Stimulated activated CD8-positive, alpha-beta memory T cell treated with anti-CD3 and anti-CD28 coated beads, Interleukin-7, amount 100 ng/mL, for 24 hours (primary cell): ENCODE data around the gene ACTBL2.
"Not testable (repeated sequence)": the region's sequence is repeated elsewhere in the genome, so short reads cannot be mapped to it uniquely, and the experiment has no call there.

Experiments
- DNase-seq: peaks from one replicate; pipeline ENCODE4 v3.0.0-alpha.2; 2020; ENCODE audit warnings: low read depth

The ACTBL2 gene

DNA sequence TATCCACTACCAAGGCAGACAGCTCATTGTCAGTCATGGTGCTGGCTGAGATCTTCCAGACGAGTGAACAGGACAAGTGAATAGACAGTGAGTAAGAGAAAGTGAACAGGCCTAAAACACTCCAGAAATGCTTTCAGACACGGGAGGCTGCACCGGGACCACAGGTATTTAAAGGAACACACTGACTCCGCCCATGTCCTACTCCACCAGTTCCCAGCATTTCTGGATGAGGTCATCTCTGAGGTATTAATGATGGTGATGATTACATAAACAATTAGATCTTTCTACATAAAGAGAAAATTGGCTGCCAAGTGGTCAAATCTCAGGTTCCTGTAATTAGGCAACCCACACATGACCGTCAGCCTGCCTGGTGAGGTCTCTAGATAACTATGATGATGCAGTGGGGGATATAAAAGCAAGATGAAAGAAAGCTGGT, at the start of gene ACTBL2:
Gene ACTBL2 (minus strand): TSS at position 141 of the 436 bp plus-strand sequence. CDS start 104 bp downstream, at position 37.
- no peak for DNase-seq

- DNase-seq: no peak
These were observed 48.7 kb upstream of the ACTBL2 start for GRCh38 chr5:57531333-57531732.

DNA sequence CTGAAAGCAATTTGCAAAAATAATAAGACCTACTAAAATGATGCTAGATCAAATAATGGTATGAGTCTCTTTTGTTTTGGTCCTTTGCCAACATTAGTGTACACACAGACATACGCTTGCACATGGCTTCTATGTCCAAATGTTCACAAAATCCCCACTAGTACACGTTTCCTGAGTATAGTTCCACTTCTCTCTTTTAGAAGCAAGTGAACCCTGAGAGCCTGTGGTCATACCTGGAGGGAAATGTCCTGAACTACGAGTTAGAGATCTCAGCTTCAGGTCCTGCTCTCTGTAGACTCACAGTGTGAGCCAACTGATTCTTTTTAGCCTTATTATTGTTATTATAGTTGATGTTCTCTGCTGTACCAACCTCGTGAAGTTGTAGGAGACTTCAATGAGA, 47.3 kb upstream of the ACTBL2 start:
- DNase-seq: no peak

- no peak for DNase-seq
These were observed 45.3 kb upstream of the ACTBL2 start for GRCh38 chr5:57527870-57528269.

- no peak for DNase-seq
These were observed 41.9 kb upstream of the ACTBL2 start for GRCh38 chr5:57524348-57525060.

- not testable (repeated sequence) for DNase-seq
These were observed 39.9 kb upstream of the ACTBL2 start for GRCh38 chr5:57522477-57522876.

DNA sequence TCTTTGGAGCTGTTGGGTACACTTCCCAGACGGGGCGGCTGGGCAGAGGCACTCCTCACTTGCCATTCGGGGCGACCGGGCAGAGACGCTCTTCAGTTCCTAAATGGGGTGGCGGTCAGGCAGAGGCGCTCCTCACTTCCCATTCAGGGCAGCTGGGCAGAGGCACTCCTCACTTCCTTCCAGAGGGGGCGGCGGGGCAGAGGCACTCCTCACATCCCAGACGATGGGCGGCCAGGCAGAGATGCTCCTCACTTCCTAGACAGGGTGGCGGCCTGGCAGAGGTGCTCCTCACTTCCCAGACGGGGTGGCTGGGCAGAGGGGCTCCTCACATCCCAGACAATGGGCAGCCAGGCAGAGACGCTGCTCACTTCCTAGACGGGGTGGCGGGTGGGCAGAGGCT, 35.8 kb upstream of the ACTBL2 start:
- DNase-seq: not testable (repeated sequence)

- DNase-seq: no peak
These were observed 34.6 kb upstream of the ACTBL2 start for GRCh38 chr5:57517250-57517649.

- no peak for DNase-seq
These were observed 31.2 kb upstream of the ACTBL2 start for GRCh38 chr5:57513785-57514184.

- no peak for DNase-seq
These were observed 28.7 kb upstream of the ACTBL2 start for GRCh38 chr5:57511321-57511720.

DNA sequence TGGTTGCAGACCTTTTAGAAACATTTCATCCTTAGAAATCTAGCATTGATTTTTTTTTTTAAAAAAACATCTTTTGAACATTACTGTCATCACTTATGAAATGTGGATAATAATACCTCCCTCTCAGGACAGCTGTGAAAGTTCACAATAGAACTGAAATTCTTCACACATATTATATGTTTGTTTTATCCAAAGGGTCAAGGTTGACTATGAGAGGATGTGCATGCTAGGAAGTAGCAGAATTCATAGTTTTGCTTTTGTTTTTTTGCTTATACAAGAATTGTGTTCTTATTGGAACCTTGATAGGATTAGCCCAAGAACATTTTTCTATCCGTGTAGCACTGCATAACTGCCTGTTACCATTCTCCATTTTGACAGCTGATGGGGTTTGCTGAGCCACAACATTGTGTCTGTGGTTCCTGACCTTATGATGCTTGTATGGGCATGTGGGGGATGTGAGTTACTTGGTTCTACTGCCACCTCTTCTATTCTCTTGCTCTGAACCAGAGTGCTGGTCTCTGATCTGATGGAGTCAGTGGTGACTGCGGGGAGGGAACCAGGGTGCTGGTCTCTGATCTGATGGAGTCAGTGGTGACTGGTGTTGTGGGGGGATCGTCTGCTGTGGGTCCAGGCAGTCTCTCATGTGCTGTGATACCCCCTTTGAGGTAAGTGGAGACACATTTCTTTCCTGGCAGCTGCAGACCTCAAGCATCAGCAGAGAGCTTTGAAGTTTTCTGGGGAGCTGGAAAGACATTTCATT, 27.1 kb upstream of the ACTBL2 start:
- no peak for DNase-seq

GRCh38 chr5:57508211-57508610, 25.6 kb upstream of the ACTBL2 start:
- no peak for DNase-seq

- DNase-seq: no peak
These were observed 22.9 kb upstream of the ACTBL2 start for GRCh38 chr5:57505272-57506200.

DNA sequence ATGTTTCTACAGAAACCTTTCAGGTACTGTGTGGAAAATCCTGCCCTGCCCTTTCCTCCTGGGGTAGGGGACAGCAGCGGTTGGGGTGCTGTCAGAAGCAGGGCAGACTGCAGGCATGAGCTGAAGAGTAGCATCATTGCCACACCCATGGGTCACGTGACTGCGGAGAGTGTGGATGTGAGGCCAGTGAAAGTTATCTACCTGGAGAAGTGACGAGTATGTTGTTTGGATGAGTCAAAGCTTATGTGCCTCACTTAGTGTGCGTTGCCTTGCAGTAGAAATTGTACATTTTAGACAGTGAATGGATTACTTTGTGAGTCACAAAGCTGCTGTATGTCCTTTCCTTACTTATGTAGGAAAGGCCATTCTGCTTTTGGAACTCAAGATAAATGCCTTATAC, 21.7 kb upstream of the ACTBL2 start:
- DNase-seq: no peak

DNA sequence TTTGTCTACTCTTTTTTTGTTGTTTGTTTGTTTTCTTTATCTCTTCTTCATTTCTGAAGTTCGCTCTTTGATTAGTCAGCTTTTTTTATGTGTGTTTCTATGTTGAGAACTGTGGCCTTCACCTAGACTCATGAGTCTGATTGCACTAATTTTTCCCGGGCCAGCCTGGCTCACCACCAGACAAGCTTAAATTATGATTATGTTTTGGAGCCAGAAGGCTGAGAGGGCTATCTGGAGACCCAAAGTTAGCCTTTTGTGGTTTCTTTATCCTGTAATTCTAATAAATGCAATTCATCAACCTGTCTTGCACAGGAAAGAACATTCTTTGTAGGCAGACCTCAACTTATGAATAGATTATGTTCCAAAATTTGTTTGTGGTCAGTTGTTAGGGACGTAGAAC, 20.8 kb upstream of the ACTBL2 start:
- DNase-seq: no peak

- DNase-seq: no peak
These were observed 19.0 kb upstream of the ACTBL2 start for GRCh38 chr5:57501414-57502201.

GRCh38 chr5:57499262-57500050, 16.8 kb upstream of the ACTBL2 start:
- DNase-seq: no peak

DNA sequence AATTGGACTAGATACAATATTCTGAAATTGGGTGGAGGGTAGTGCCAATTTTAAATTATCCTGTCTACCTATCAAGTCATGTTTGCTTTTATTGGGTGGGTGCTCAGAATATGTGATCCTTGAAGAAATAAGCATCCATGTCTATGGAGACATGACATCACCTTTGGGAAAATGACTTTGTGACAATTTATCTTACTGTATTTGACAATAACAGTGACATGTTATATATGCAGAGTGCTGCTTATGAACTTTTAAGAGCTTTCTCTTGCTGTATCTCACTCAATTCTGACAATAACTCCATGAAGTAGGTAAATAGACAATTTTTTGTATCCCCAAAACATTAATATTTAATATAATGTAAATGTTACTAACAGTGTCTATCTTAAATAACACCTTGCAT, 15.1 kb upstream of the ACTBL2 start:
- DNase-seq: no peak

DNA sequence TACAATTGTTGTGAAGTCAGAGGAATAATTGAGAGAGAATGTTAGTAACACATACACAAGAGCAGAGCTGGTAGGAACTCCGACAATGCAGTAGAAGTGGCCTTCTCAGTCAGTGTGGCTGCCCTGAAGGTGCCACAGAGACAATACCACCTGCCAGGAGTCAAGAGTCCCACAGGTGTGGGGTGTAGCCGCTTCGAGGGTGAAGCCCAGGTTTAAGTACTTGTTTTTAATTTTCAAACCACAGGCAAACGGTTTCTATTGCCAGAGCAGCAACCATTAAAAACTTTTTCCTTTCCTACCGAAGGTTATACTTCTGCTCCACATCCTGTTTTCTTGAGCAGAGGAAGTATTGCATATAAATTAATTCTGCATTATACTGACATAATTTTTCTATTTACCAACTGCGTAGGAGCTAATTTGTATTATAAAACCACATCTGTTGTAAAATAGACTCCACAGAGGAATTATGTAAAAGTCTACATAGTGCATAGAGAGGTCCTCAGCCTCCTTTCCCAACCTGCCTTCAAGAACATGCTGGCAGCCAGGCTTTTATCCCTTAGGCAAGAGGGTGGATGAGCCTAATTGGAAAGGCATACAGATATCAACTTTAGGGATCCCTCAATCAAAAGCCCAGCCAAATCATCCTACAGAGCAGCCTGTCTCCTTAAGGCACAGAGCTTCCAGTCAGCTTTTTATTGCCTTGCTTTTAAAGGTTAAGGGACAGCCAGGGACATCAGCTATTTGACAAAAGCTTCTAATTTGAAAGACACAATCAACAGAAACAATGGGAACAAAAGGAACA, 12.9 kb upstream of the ACTBL2 start:
- no peak for DNase-seq
